HEK293T (cell line): ENCODE data around the gene GJC1.

ENCODE experiments used
- ARNT ChIP-seq: fragments of 450-650 bp; IDR thresholded peaks from 2 replicates; pipeline ENCODE4 v1.6.1; 2017; ENCODE audit warnings: mild to moderate bottlenecking
- BHLHE40 ChIP-seq: fragments of 450-650 bp; IDR thresholded peaks from 2 replicates; pipeline ENCODE4 v1.6.1; 2016; ENCODE audit warnings: mild to moderate bottlenecking, moderate library complexity, borderline replicate concordance
- ELF4 ChIP-seq: fragments of 450-650 bp; IDR thresholded peaks from 2 replicates; pipeline ENCODE4 v1.6.1; 2017; ENCODE audit warnings: antibody characterized with exemption
- FOXA1 ChIP-seq: fragments of 450-650 bp; IDR thresholded peaks from 2 replicates; pipeline ENCODE4 v1.6.1; 2016; ENCODE audit warnings: mild to moderate bottlenecking
- FOXK2 ChIP-seq: fragments of 450-650 bp; IDR thresholded peaks from 2 replicates; pipeline ENCODE4 v1.6.1; 2016; ENCODE audit warnings: mild to moderate bottlenecking
- FOXM1 ChIP-seq: fragments of 450-650 bp; IDR thresholded peaks from 2 replicates; pipeline ENCODE4 v1.6.1; 2017; ENCODE audit warnings: mild to moderate bottlenecking, borderline replicate concordance
- LEF1 ChIP-seq: fragments of 450-650 bp; IDR thresholded peaks from 2 replicates; pipeline ENCODE4 v1.6.1; 2017; ENCODE audit warnings: mild to moderate bottlenecking, borderline replicate concordance
- NFRKB ChIP-seq: fragments of 450-650 bp; IDR thresholded peaks from 2 replicates; pipeline ENCODE4 v1.6.1; 2016; ENCODE audit warnings: mild to moderate bottlenecking, moderate library complexity
- PKNOX1 ChIP-seq: fragments of 450-650 bp; IDR thresholded peaks from 2 replicates; pipeline ENCODE4 v1.6.1; 2016
- SP1 ChIP-seq: fragments of 450-650 bp; IDR thresholded peaks from 2 replicates; pipeline ENCODE4 v1.6.1; 2017
- TARDBP ChIP-seq: fragments of 450-650 bp; IDR thresholded peaks from 2 replicates; pipeline ENCODE4 v1.6.1; 2016

GRCh38 chr17:44769230-44769629 is 60.9 kb downstream of the GJC1 start:
- TF ChIP-seq NFRKB (no peak), ARNT (no peak), TARDBP (no peak), ELF4 (no peak), BHLHE40 (no peak), FOXK2 (no peak), PKNOX1 (no peak), LEF1 (no peak), SP1 (no peak), FOXA1 (no peak), FOXM1 (no peak)
